DOHH2 (cell line): Measurements from ENCODE around the gene ARHGAP19.

Experiments
- H3F3A ChIP-seq: fragments of 200-600 bp; sonication (generic), shearing (Covaris generic); 2 replicates; pipeline ENCODE4 v1.6.0; 2016; ENCODE audit warnings: antibody characterized with exemption, mild to moderate bottlenecking; ENCODE audit not compliant: control insufficient read depth, insufficient read depth
- H3K27ac ChIP-seq: fragments of 200-600 bp; sonication (generic); 2 replicates; pipeline ENCODE4 v1.5.1; 2014; ENCODE audit warnings: low read depth, mild to moderate bottlenecking, low read length, moderate library complexity
- H3K27me3 ChIP-seq: fragments of 200-600 bp; sonication (generic); 2 replicates; pipeline ENCODE4 v1.6.1; 2014; ENCODE audit warnings: mild to moderate bottlenecking, low read length, mixed read lengths; ENCODE audit not compliant: control insufficient read depth
- H3K36me3 ChIP-seq: fragments of 200-600 bp; sonication (generic); 2 replicates; pipeline ENCODE4 v1.6.1; 2014; ENCODE audit warnings: mild to moderate bottlenecking, low read length, moderate library complexity, mixed read lengths; ENCODE audit not compliant: control insufficient read depth
- H3K4me1 ChIP-seq: fragments of 200-600 bp; sonication (generic); 2 replicates; pipeline ENCODE4 v1.6.1; 2014; ENCODE audit warnings: mild to moderate bottlenecking, low read length, mixed read lengths; ENCODE audit not compliant: control insufficient read depth
- H3K4me2 ChIP-seq: fragments of 200-600 bp; sonication (generic); 2 replicates; pipeline ENCODE4 v1.6.0; 2014; ENCODE audit warnings: mild to moderate bottlenecking, low read length, moderate library complexity
- H3K4me3 ChIP-seq: fragments of 200-600 bp; sonication (generic); 2 replicates; pipeline ENCODE4 v1.5.1; 2014; ENCODE audit warnings: mild to moderate bottlenecking, low read length, mixed read lengths
- H3K79me2 ChIP-seq: fragments of 200-600 bp; sonication (generic); 2 replicates; pipeline ENCODE4 v1.6.1; 2014; ENCODE audit warnings: mild to moderate bottlenecking, low read length, mixed read lengths; ENCODE audit not compliant: control insufficient read depth
- H3K9me2 ChIP-seq: fragments of 200-600 bp; sonication (generic); replicated peaks from 2 replicates; pipeline ENCODE4 v1.6.1; 2014; ENCODE audit warnings: mild to moderate bottlenecking, low read length, mixed read lengths; ENCODE audit not compliant: control insufficient read depth
- H3K9me3 ChIP-seq: fragments of 200-600 bp; sonication (generic); 2 replicates; pipeline ENCODE4 v1.6.1; 2014; ENCODE audit warnings: antibody characterized with exemption, low read length, mixed read lengths; ENCODE audit not compliant: control insufficient read depth, insufficient read depth
- H4K20me1 ChIP-seq: fragments of 200-600 bp; sonication (generic); 2 replicates; pipeline ENCODE4 v1.6.0; 2014; ENCODE audit warnings: low read depth, mild to moderate bottlenecking, antibody characterized with exemption, low read length, moderate library complexity; ENCODE audit not compliant: control insufficient read depth, insufficient read depth
- CTCF ChIP-seq: fragments of 200-600 bp; sonication (generic); IDR thresholded peaks from one replicate; pipeline ENCODE4 v1.5.1; 2014; ENCODE audit warnings: antibody characterized with exemption, mild to moderate bottlenecking, low read depth, low read length; ENCODE audit not compliant: poor library complexity, severe bottlenecking
- EZH2phosphoT487 ChIP-seq: fragments of 200-600 bp; sonication (generic); IDR thresholded peaks from 2 replicates; pipeline ENCODE4 v1.6.1; 2017; ENCODE audit warnings: borderline replicate concordance, mild to moderate bottlenecking, antibody characterized with exemption, low read length, moderate library complexity, mixed read lengths

ARHGAP19 gene

GRCh38 chr10:97255512-97256293 is 36.7 kb downstream of the ARHGAP19 start:
- Histone ChIP-seq H3K4me2 (no peak overlapping the region), H3K27ac (no peak overlapping the region), H4K20me1 (no peaks in the 10 kb centered on the region), H3K9me3 (no peaks in the 10 kb centered on the region), H3K27me3 (no peaks in the 10 kb centered on the region), H3K4me1 (peaks cover 6% of the 10 kb centered on the region), H3F3A (no peaks in the 10 kb centered on the region), H3K4me3 (no peak overlapping the region), H3K36me3 (peaks cover 60% of the 10 kb centered on the region), H3K79me2 (no peaks in the 10 kb centered on the region), H3K9me2 (no peaks in the 10 kb centered on the region)
- TF ChIP-seq CTCF: no peak
- TF ChIP-seq EZH2phosphoT487: no peak

- H4K20me1 ChIP-seq: no peaks in the 10 kb centered on the region
- H3K4me2 ChIP-seq: no peak overlapping the region
- no peaks in the 10 kb centered on the region for H3K79me2 ChIP-seq
- TF ChIP-seq EZH2phosphoT487: no peak
- no peak for TF ChIP-seq CTCF
- H3K27me3 ChIP-seq: no peaks in the 10 kb centered on the region
- peaks cover 6% of the 10 kb centered on the region for H3K4me1 ChIP-seq
- no peak overlapping the region for H3K27ac ChIP-seq
- no peaks in the 10 kb centered on the region for H3K9me2 ChIP-seq
- no peaks in the 10 kb centered on the region for H3F3A ChIP-seq
- no peaks in the 10 kb centered on the region for H3K9me3 ChIP-seq
- peaks cover 60% of the 10 kb centered on the region for H3K36me3 ChIP-seq
- no peak overlapping the region for H3K4me3 ChIP-seq
Observed at GRCh38 chr10:97254694-97255093, 37.7 kb downstream of the ARHGAP19 start.

- Histone ChIP-seq H3K27ac (no peak overlapping the region), H3K36me3 (peaks cover 47% of the 10 kb centered on the region), H3K79me2 (no peaks in the 10 kb centered on the region), H4K20me1 (no peaks in the 10 kb centered on the region), H3K4me1 (peaks cover 6% of the 10 kb centered on the region), H3K9me3 (no peaks in the 10 kb centered on the region), H3F3A (no peaks in the 10 kb centered on the region), H3K4me3 (no peak overlapping the region), H3K4me2 (no peak overlapping the region), H3K27me3 (no peaks in the 10 kb centered on the region), H3K9me2 (no peaks in the 10 kb centered on the region)
- no peak for TF ChIP-seq CTCF
- TF ChIP-seq EZH2phosphoT487: no peak
Observed at GRCh38 chr10:97250952-97251351, 41.5 kb downstream of the ARHGAP19 start.
